SK-MEL-5 (cell line): Measurements from ENCODE around the gene AFDN. TPM values are rescaled to one million over a fixed set of nuclear protein-coding genes. Genes with fewer than 3 reads are reported as not detected.

Source experiments
- DNase-seq: peaks from one replicate; pipeline ENCODE4 v3.0.0-alpha.2; 2016; ENCODE audit warnings: low read depth, low spot score
- in situ Hi-C: cut with HindIII; loops from 2 replicates; pipeline ENCODE4 v1.10.0; 2016; ENCODE audit warnings: low sequenced_read_pairs, high pct_unique_total_duplicates, low pct_unique_long_range_greater_than_20kb
- total RNA-seq: library from RNA; depleted of rRNA; stranded (reverse); fragments of >200 nt; shearing (Covaris generic); gene quantifications from 2 replicates; pipeline ENCODE4 v1.2.3, GENCODE V29; 2014; rRNA removed

AFDN gene
- total RNA-seq, 1 experiment from 2014 or later: 47.5 TPM

- in situ Hi-C loops: no loop called here
- no peak for DNase-seq
Measured at GRCh38 chr6:168011291-168011690, 184.6 kb downstream of the AFDN start.

GRCh38 chr6:168012431-168013249, 185.9 kb downstream of the AFDN start:
- in situ Hi-C loops: no loop called here
- no peak for DNase-seq

DNA sequence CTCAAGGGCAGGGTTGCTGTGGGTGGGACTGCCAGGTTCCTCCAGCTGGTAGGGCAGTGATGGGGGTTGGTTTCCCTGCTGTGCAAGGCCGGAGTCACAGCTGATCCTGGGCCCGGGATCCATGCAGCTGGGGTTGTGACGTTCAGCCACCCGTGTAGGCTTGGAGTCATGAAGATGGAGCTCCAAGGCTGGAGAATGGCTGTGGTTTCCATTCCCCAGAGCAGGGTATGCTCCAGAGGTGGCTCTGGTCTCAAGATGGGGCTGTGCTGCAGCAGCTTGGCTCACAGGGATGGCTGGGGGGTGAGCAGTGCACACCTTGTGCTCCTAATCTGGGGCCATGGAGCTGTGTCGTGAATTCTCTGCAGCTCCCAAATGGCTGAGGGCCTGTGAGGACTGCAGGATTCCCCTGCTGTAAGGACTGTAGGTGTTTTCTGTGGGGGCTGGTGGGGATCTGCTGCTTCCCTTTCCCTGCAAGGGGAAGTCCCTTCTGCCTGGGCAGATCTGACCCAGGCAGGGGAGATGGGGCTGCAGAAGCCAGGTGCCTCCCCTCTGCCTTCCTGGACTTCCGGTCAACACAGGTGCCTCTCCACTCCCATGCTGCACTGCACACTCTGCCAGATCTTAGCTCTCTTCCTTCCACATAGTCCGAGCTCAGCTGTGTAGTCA, 186.7 kb downstream of the AFDN start:
- no peak for DNase-seq
- in situ Hi-C loops: no loop called here

- in situ Hi-C loops: no loop called here
- DNase-seq: no peak
Measured at GRCh38 chr6:168014428-168014827, 187.7 kb downstream of the AFDN start.

DNA sequence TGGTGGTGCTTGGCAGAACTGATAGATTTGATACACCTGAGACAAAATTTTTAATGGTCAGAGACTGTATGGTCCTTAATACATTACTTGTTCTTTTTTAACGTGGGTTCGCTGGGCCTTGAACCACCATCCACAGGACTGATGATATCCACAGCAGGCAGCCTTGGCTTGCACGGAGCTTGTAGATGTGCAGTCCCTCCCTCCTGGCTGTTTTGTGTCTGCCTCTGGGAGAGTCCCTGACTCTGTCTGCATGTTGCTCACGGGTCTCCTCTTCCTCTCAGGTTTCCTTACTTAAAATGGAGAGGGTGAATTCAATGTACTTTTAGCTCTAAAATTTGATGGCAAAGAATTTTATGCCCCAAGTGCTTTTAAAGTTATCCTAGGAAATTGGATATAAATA, 188.3 kb downstream of the AFDN start:
- in situ Hi-C loops: no loop called here

GRCh38 chr6:168015482-168016175, 188.9 kb downstream of the AFDN start:
- DNase-seq: no peak
- in situ Hi-C loops: no loop called here

More for the DNA sequence above, 188.3 kb downstream of the AFDN start:
- DNase-seq: no peak

DNA sequence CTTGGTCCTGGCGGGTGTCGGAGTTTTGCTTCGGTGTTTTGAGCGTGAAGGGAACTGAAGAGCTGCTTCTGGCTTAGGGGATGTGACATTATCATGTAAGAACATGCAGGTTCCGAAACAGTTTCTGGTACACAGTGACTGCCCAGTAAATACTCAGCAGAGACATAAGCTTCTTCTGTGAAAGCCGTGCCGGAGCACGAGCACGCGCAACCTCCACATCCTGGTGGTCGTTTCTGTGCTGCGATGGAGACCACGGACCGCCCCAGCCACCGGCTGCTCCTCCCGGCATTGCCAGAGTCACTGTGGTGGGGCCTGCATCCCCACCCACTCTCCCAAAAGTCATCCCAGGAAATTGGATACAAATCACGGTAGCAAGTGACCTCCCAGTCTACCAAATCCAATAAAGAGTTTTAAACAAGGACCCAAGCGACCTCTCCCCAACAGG, 189.5 kb downstream of the AFDN start:
- no peak for DNase-seq
- in situ Hi-C loops: no loop called here

- peak; percentile 42 for DNase-seq
- in situ Hi-C loops: no loop called here
Measured at GRCh38 chr6:168016721-168017525, 190.2 kb downstream of the AFDN start.

DNA sequence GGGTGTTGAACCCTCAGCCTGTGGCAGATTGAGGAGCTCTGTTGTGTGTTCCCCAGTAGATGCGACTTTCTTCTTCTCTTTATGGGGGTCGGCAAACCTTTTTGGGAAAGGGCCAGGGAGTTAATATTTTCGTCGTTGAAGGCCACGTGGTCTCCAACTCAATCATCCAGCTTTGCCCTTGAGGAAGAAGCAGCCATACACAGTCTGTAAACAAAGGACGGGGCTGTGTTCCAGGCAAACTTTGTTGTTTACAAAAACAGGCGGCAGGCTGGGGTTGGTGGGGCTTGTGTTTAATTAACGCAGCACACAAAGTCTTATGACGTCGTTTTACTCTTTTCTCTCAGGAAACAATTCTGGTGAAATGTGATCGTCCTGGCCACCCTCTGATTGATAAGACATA, 190.9 kb downstream of the AFDN start:
- peak; percentile 46 for DNase-seq
- in situ Hi-C loops: no loop called here

DNA sequence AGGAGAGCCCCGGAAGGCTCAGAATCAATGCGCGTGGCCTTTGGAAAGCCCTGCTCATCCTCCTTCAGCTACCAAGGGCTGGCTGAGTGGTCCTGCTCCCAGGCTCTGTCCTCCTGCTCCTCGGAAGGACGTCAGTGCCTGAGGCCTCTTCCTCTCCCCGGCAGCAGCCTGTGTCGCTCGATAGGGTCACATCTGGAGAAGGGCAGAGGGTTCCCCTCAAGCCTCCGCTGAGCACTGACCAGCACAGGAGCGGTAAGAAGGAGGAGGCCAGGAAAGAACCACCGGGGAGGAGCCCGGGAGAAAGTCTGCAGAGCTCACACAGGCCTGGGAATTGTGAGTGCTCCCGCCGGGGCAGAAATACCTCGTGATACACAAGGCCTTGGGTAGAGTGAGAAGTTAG, 192.0 kb downstream of the AFDN start:
- DNase-seq: no peak
- in situ Hi-C loops: no loop called here

GRCh38 chr6:168020242-168020641, 193.5 kb downstream of the AFDN start:
- in situ Hi-C loops: no loop called here
- no peak for DNase-seq

DNA sequence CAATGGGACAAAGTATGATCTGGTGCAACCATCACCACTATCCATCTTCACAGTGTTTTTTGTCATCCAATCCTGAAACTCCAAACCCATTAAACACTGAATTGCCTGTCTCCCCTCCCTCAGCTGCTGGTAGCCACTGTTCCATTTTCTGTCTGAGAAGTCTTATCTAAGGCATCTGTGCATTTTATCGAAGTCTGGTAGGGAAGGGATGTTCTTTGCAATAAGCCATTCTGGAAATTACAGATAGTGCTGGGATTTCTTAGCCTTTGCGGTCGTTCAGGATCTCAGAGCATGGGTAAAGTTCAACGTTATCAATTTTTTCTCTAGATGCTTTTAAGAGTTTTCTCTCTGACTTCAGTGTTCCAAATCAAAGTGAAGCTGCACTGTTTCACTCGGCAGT, 194.9 kb downstream of the AFDN start:
- in situ Hi-C loops: no loop called here
- DNase-seq: no peak

Other genes with a start within 250 kb of the AFDN start
- gene KIF25, start 170.8 kb downstream of the AFDN start, total RNA-seq: 0.51 TPM in 1 of 2 replicates, not detected in the other